Activated naive CD4-positive, alpha-beta T cell (primary cell): ENCODE data around the gene NFIB.
A peak's percentile ranks its signal among the peaks of the same experiment; 100 is the strongest.

ENCODE experiments used
- DNase-seq, 4 experiments: peaks; one replicate each; lab custom pipeline; 2025; lab: John Stamatoyannopoulos, UW

Gene NFIB

GRCh38 chr9:14344941-14345353 is 31.0 kb upstream of the NFIB start:
- no peak for DNase-seq

GRCh38 chr9:14344053-14344524 is 30.1 kb upstream of the NFIB start:
- no peak for DNase-seq

GRCh38 chr9:14343261-14344031 is 29.5 kb upstream of the NFIB start:
- no peak for DNase-seq

GRCh38 chr9:14342736-14343135 is 28.8 kb upstream of the NFIB start:
- DNase-seq, result no peak

- DNase-seq, result no peak
Observed at GRCh38 chr9:14341437-14342122, 27.6 kb upstream of the NFIB start.

GRCh38 chr9:14340994-14341393 is 27.1 kb upstream of the NFIB start:
- DNase-seq, result no peak

GRCh38 chr9:14340219-14340873 is 26.4 kb upstream of the NFIB start:
- DNase-seq, result no peak

- DNase-seq, result no peak
Observed at GRCh38 chr9:14339746-14340145, 25.8 kb upstream of the NFIB start.

- no peak for DNase-seq
Observed at GRCh38 chr9:14337615-14338014, 23.7 kb upstream of the NFIB start.

- DNase-seq, result no peak
Observed at GRCh38 chr9:14336244-14336643, 22.3 kb upstream of the NFIB start.

- no peak for DNase-seq
Observed at GRCh38 chr9:14331120-14331519, 17.2 kb upstream of the NFIB start.

- no peak for DNase-seq
Observed at GRCh38 chr9:14327036-14327435, 13.1 kb upstream of the NFIB start.

- DNase-seq, result no peak
Observed at GRCh38 chr9:14326264-14326826, 12.4 kb upstream of the NFIB start.

GRCh38 chr9:14325147-14325546 is 11.2 kb upstream of the NFIB start:
- DNase-seq, result no peak

GRCh38 chr9:14323985-14324650 is 10.2 kb upstream of the NFIB start:
- no peak for DNase-seq

GRCh38 chr9:14323083-14323971 is 9.4 kb upstream of the NFIB start:
- no peak for DNase-seq

- DNase-seq, result peak in 2 of 4 experiments; percentile 20 to 26
Observed at GRCh38 chr9:14322211-14323082, 8.5 kb upstream of the NFIB start.

GRCh38 chr9:14321517-14322130 is 7.7 kb upstream of the NFIB start:
- DNase-seq, result no peak
